H9 (cell line): ENCODE results near the gene MSMB. TPM values are rescaled to one million over a fixed set of nuclear protein-coding genes. Genes with fewer than 3 reads are reported as not detected.

Experiments used
- DNase-seq: peaks from one replicate; pipeline ENCODE4 v3.0.0-alpha.2; 2017
- H2AFZ ChIP-seq: one replicate; pipeline ENCODE4 v1.6.1; 2013; ENCODE audit warnings: mild to moderate bottlenecking, low read length, control low read depth, moderate library complexity
- H2AK5ac ChIP-seq: 2 replicates; pipeline ENCODE4 v1.6.1; 2013; ENCODE audit warnings: low read length, control low read depth, mixed read lengths; ENCODE audit not compliant: insufficient read length
- H2BK120ac ChIP-seq: one replicate; pipeline ENCODE4 v1.6.1; 2013; ENCODE audit warnings: low read depth, mild to moderate bottlenecking, low read length, control low read depth, inconsistent platforms; ENCODE audit not compliant: poor library complexity, severe bottlenecking
- H2BK12ac ChIP-seq: 2 replicates; pipeline ENCODE4 v1.6.1; 2013; ENCODE audit warnings: low read length, control low read depth, mixed read lengths, low read depth; ENCODE audit not compliant: insufficient read length
- H2BK15ac ChIP-seq: 2 replicates; pipeline ENCODE4 v1.6.1; 2013; ENCODE audit warnings: low read depth, low read length, control low read depth
- H2BK20ac ChIP-seq: one replicate; pipeline ENCODE4 v1.6.1; 2013; ENCODE audit warnings: low read depth, mild to moderate bottlenecking, low read length, control low read depth, inconsistent platforms; ENCODE audit not compliant: poor library complexity, severe bottlenecking
- H2BK5ac ChIP-seq: 2 replicates; pipeline ENCODE4 v1.6.1; 2013; ENCODE audit warnings: low read length, control low read depth, mixed read lengths; ENCODE audit not compliant: insufficient read length
- H3K14ac ChIP-seq: 2 replicates; pipeline ENCODE4 v1.6.1; 2013; ENCODE audit warnings: low read length, control low read depth; ENCODE audit not compliant: insufficient read depth
- H3K18ac ChIP-seq: 2 replicates; pipeline ENCODE4 v1.6.1; 2013; ENCODE audit warnings: low read depth, mild to moderate bottlenecking, mixed read lengths, low read length, control low read depth; ENCODE audit not compliant: insufficient read length
- H3K23ac ChIP-seq: 2 replicates; pipeline ENCODE4 v1.6.1; 2013; ENCODE audit warnings: low read length, control low read depth, mixed read lengths, low read depth; ENCODE audit not compliant: insufficient read length
- H3K23me2 ChIP-seq: 2 replicates; pipeline ENCODE4 v1.6.1; 2013; ENCODE audit warnings: low read depth, mild to moderate bottlenecking, mixed read lengths, low read length, control low read depth; ENCODE audit not compliant: insufficient read length, poor library complexity, severe bottlenecking
- H3K27ac ChIP-seq: 2 replicates; pipeline ENCODE4 v1.5.1; 2013; ENCODE audit warnings: low read length, control low read depth, mixed read lengths, low read depth; ENCODE audit not compliant: insufficient read length
- H3K27me3 ChIP-seq: 2 replicates; pipeline ENCODE4 v1.6.1; 2013; ENCODE audit warnings: low read length, control low read depth, inconsistent platforms; ENCODE audit not compliant: insufficient read depth
- H3K4ac ChIP-seq: 2 replicates; pipeline ENCODE4 v1.6.1; 2013; ENCODE audit warnings: low read depth, mild to moderate bottlenecking, control low read depth, inconsistent platforms, low read length, moderate library complexity
- H3K4me1 ChIP-seq: 2 replicates; pipeline ENCODE4 v1.6.1; 2013; ENCODE audit warnings: low read length, control low read depth, inconsistent platforms; ENCODE audit not compliant: insufficient read depth
- H3K4me2 ChIP-seq: 2 replicates; pipeline ENCODE4 v1.6.1; 2013; ENCODE audit warnings: low read length, control low read depth, mixed read lengths; ENCODE audit not compliant: insufficient read length, insufficient read depth
- H3K56ac ChIP-seq: 2 replicates; pipeline ENCODE4 v1.6.1; 2013; ENCODE audit warnings: low read depth, mild to moderate bottlenecking, mixed read lengths, low read length, control low read depth; ENCODE audit not compliant: insufficient read length
- H3K79me1 ChIP-seq: 2 replicates; pipeline ENCODE4 v1.6.1; 2013; ENCODE audit warnings: low read depth, mild to moderate bottlenecking, moderate library complexity, low read length, control low read depth, inconsistent platforms; ENCODE audit not compliant: insufficient read depth, poor library complexity, severe bottlenecking
- H3K79me2 ChIP-seq: 2 replicates; pipeline ENCODE4 v1.6.1; 2013; ENCODE audit warnings: low read length, control low read depth, inconsistent platforms; ENCODE audit not compliant: insufficient read depth
- H3K9ac ChIP-seq: 2 replicates; pipeline ENCODE4 v1.6.1; 2013; ENCODE audit warnings: low read length, control low read depth, mixed read lengths; ENCODE audit not compliant: insufficient read length; ENCODE audit errors: extremely low read depth
- H3K9me3 ChIP-seq: one replicate; pipeline ENCODE4 v1.6.1; 2013; ENCODE audit warnings: low read depth, low read length, inconsistent platforms; ENCODE audit not compliant: control insufficient read depth
- H3T11ph ChIP-seq: one replicate; pipeline ENCODE4 v1.6.1; 2013; ENCODE audit warnings: mild to moderate bottlenecking, low read length, control low read depth, inconsistent platforms
- H4K20me1 ChIP-seq: one replicate; pipeline ENCODE4 v1.6.1; 2013; ENCODE audit not compliant: control insufficient read depth, insufficient read length, insufficient read depth
- H4K5ac ChIP-seq: 2 replicates; pipeline ENCODE4 v1.6.1; 2013; ENCODE audit warnings: low read depth, mild to moderate bottlenecking, mixed read lengths, low read length, control low read depth; ENCODE audit not compliant: insufficient read length
- H4K8ac ChIP-seq: replicated peaks from 2 replicates; pipeline ENCODE4 v1.6.1; 2013; ENCODE audit warnings: low read length, control low read depth, mixed read lengths, low read depth; ENCODE audit not compliant: insufficient read length
- H4K91ac ChIP-seq: 2 replicates; pipeline ENCODE4 v1.6.1; 2013; ENCODE audit warnings: low read depth, mild to moderate bottlenecking, moderate library complexity, mixed read lengths, low read length, control low read depth; ENCODE audit not compliant: insufficient read length
- H3K27ac Mint-ChIP-seq, 3 experiments: 2 replicates in 2 of 3; 3 replicates in 1 of 3; pipeline ENCODE4 v1.8.0; 2020 to 2021; ENCODE audit warnings: mixed read lengths in 3 of 3, mild to moderate bottlenecking in 1 of 3, moderate library complexity in 1 of 3
- H3K27me3 Mint-ChIP-seq: 2 replicates; pipeline ENCODE4 v1.8.0; 2021; ENCODE audit warnings: low read depth, mild to moderate bottlenecking, moderate library complexity, mixed read lengths
- H3K36me3 Mint-ChIP-seq, 3 experiments: 2 replicates in 2 of 3; 3 replicates in 1 of 3; pipeline ENCODE4 v1.8.0; 2020 to 2021; ENCODE audit warnings: low read depth in 3 of 3, mixed read lengths in 3 of 3; ENCODE audit not compliant: insufficient read depth in 1 of 3
- H3K4me1 Mint-ChIP-seq, 2 experiments: 2 replicates each; pipeline ENCODE4 v1.8.0; 2020; ENCODE audit warnings: mixed read lengths in 2 of 2
- H3K4me3 Mint-ChIP-seq, 2 experiments: 2 replicates in 1 of 2; 3 replicates in 1 of 2; pipeline ENCODE4 v1.8.0; 2020 to 2021; ENCODE audit warnings: mild to moderate bottlenecking in 2 of 2, mixed read lengths in 2 of 2, moderate library complexity in 1 of 2
- H3K9me3 Mint-ChIP-seq, 2 experiments: 2 replicates in 1 of 2; 3 replicates in 1 of 2; pipeline ENCODE4 v1.8.0; 2020; ENCODE audit warnings: mild to moderate bottlenecking in 2 of 2, mixed read lengths in 2 of 2, moderate library complexity in 1 of 2
- CTCF ChIP-seq: fragments of 200-600 bp; sonication (generic); conservative IDR thresholded peaks from 3 replicates; pipeline ENCODE4 v1.8.0; 2021; ENCODE audit warnings: antibody characterized with exemption, mild to moderate bottlenecking
- WGBS: extraction: QIAGEN DNeasy Blood & Tissue Kit; methylation state at CpG from one replicate; pipeline ENCODE4 v1.1.7; 2013; ENCODE audit warnings: missing lambda C conversion rate, low lambda C conversion rate, mixed read lengths; ENCODE audit not compliant: insufficient read length; ENCODE audit errors: extremely low coverage; 5-methylcytosine and 5-hydroxymethylcytosine counted together
- total RNA-seq: library from RNA; stranded (reverse); gene quantifications from 2 replicates; pipeline ENCODE4 v1.2.1, GENCODE V29; 2021

The MSMB gene
- total RNA-seq, 1 experiment from 2014 or later = not detected

GRCh38 chr10:46052057-46052790, 6.2 kb upstream of the MSMB start:
- Histone ChIP-seq H3K27ac (no peak overlapping the region), H3K23ac (no peak overlapping the region)
- H3K27ac Mint-ChIP-seq = peak overlapping the region; percentile 19 to 82 (median 30); a peak in 3 of 7 replicates

More at GRCh38 chr10:46052057-46052790, 6.2 kb upstream of the MSMB start:
- Histone ChIP-seq H3K27me3 (no peaks in the 10 kb centered on the region), H2BK5ac (no peak overlapping the region), H3K4me2 (no peak overlapping the region), H4K5ac (no peak overlapping the region), H3K79me2 (no peaks in the 10 kb centered on the region), H3K18ac (no peak overlapping the region), H3K79me1 (no peaks in the 10 kb centered on the region), H2BK15ac (no peak overlapping the region), H4K91ac (no peak overlapping the region), H4K20me1 (no peaks in the 10 kb centered on the region), H2BK20ac (no peak overlapping the region), H3K9me3 (no peaks in the 10 kb centered on the region), H3K4me1 (peaks cover 13% of the 10 kb centered on the region; the same call in 1 of the 2 replicates), H3K56ac (no peak overlapping the region), H3K23me2 (no peaks in the 10 kb centered on the region), H2AK5ac (no peak overlapping the region), H3K9ac (no peak overlapping the region), H4K8ac (no peak overlapping the region), H2BK12ac (no peak overlapping the region), H3K4ac (no peak overlapping the region), H2AFZ (no peak overlapping the region), H3T11ph (no peak overlapping the region), H2BK120ac (no peak overlapping the region), H3K14ac (no peak overlapping the region)
- Mint-ChIP-seq H3K4me1 (peaks cover 44 to 51% of the 10 kb centered on the region in 2 experiments), H3K36me3 (peaks cover 0 to 5% (median 0%) of the 10 kb centered on the region in 3 experiments; a peak in 2 of 7 replicates), H3K9me3 (peaks cover 4% of the 10 kb centered on the region in 2 experiments; a peak in 3 of 5 replicates), H3K4me3 (no peak overlapping the region), H3K27me3 (peaks cover 2% of the 10 kb centered on the region)
- no peak for DNase-seq
- TF ChIP-seq CTCF = no peak
- WGBS = no CpG with 5 or more reads among the region's 7 CpGs
